Endothelial cell (in vitro differentiated cells): Measurements from ENCODE around the gene MOGAT1. TPM values are rescaled to one million over a fixed set of nuclear protein-coding genes. Genes with fewer than 3 reads are reported as not detected.

ENCODE experiments used
- DNase-seq: peaks from one replicate; pipeline ENCODE4 v3.0.0; 2021; ENCODE audit warnings: low spot score
- H3K27ac Mint-ChIP-seq: one replicate; pipeline ENCODE4 v1.8.0; 2021; ENCODE audit warnings: mixed read lengths, inconsistent platforms; ENCODE audit not compliant: unreplicated experiment
- H3K27me3 Mint-ChIP-seq: one replicate; pipeline ENCODE4 v1.8.0; 2021; ENCODE audit warnings: mild to moderate bottlenecking, moderate library complexity, mixed read lengths, inconsistent platforms; ENCODE audit not compliant: unreplicated experiment
- H3K36me3 Mint-ChIP-seq: one replicate; pipeline ENCODE4 v1.8.0; 2021; ENCODE audit warnings: mild to moderate bottlenecking, low read depth, mixed read lengths, inconsistent platforms; ENCODE audit not compliant: unreplicated experiment
- H3K4me1 Mint-ChIP-seq: one replicate; pipeline ENCODE4 v1.8.0; 2021; ENCODE audit warnings: mild to moderate bottlenecking, mixed read lengths, inconsistent platforms; ENCODE audit not compliant: unreplicated experiment
- H3K4me3 Mint-ChIP-seq: one replicate; pipeline ENCODE4 v1.8.0; 2021; ENCODE audit warnings: mild to moderate bottlenecking, mixed read lengths, inconsistent platforms; ENCODE audit not compliant: unreplicated experiment
- H3K9me3 Mint-ChIP-seq: one replicate; pipeline ENCODE4 v1.8.0; 2021; ENCODE audit warnings: mixed read lengths, inconsistent platforms; ENCODE audit not compliant: unreplicated experiment
- total RNA-seq: library from RNA; stranded (reverse); fragmentation: NEBNext Ultra II Directional; extraction: Animal tissue kit (Norgen Biotek cat#: 25700); gene quantifications from one replicate; pipeline ENCODE4 v1.2.1, GENCODE V29; 2021; ENCODE audit not compliant: unreplicated experiment
- TF ChIP-seq, protein P1 (sequence below): fragments of 200-600 bp; sonication (generic); IDR thresholded peaks from one replicate; pipeline ENCODE4 v1.5.0; 2021; ENCODE audit warnings: antibody characterized with exemption; ENCODE audit not compliant: unreplicated experiment

The MOGAT1 gene
- total RNA-seq, 1 donor from 2014 or later = 0.26 TPM

DNA sequence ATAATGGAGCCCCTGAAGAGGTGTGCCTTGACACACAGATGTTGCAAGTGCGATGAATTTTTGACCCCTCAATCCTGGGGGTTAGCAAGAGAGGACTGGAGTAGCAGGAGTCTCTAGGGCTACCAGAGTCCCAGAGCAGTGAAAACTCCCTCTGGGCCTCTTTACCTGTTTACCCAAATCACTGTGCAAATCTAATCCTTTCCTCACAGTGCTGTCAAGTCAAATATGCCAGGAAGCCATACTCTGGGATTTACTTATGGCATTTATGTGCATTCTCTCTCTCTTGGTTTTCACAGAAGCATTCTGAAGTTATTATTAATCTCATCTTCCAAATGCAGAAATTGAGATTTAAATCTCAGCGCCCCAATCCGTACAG, 62.0 kb downstream of the MOGAT1 start:
- DNase-seq = no peak
- Mint-ChIP-seq H3K27ac (no peak overlapping the region), H3K4me1 (peaks cover 21% of the 10 kb centered on the region), H3K4me3 (no peak overlapping the region), H3K9me3 (no peaks in the 10 kb centered on the region), H3K36me3 (no peaks in the 10 kb centered on the region), H3K27me3 (no peaks in the 10 kb centered on the region)
- TF ChIP-seq, protein P1, sequence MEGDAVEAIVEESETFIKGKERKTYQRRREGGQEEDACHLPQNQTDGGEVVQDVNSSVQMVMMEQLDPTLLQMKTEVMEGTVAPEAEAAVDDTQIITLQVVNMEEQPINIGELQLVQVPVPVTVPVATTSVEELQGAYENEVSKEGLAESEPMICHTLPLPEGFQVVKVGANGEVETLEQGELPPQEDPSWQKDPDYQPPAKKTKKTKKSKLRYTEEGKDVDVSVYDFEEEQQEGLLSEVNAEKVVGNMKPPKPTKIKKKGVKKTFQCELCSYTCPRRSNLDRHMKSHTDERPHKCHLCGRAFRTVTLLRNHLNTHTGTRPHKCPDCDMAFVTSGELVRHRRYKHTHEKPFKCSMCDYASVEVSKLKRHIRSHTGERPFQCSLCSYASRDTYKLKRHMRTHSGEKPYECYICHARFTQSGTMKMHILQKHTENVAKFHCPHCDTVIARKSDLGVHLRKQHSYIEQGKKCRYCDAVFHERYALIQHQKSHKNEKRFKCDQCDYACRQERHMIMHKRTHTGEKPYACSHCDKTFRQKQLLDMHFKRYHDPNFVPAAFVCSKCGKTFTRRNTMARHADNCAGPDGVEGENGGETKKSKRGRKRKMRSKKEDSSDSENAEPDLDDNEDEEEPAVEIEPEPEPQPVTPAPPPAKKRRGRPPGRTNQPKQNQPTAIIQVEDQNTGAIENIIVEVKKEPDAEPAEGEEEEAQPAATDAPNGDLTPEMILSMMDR = no peak

DNA sequence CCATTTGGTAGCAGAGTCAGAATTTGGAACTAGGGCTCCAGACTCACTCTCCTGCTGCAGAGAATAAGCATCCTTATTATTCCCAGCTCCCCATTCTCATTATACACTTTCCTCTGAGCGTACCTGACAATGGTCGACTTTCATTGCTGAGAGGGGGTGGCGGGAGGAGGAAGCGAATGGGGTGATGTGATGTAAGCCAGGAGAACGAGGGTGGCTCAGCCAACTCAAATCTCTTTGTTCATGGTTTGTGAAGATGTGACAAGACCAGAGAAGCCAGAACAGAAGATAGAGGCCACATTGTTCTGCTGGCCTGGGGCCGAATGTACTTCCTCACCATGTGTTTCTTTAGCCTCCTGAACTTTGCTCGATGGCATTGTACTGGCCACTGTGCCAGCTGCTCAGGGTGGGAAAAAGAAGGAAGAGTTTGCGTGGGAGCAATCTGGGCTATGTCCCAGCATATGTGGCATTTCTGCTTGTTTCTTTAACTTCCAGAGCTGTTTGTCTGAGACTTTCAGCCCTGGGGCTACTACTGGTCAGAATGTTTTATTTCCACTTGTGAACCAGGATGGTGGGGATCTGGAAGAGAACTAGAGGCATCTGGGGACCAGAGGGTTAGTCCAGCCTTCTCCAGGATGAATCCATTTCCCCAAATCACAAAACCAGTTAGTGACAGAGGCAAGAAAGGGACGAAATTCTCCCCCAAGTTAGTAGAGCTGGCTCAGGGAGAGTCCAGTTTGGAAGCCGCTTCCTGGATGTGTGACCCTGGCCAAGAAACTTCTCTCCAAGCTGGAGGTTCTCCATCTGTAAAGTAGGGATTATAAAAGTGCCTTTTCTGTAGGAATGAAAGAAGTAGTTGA, 62.6 kb downstream of the MOGAT1 start:
- Mint-ChIP-seq H3K27ac (no peak overlapping the region), H3K4me3 (no peak overlapping the region), H3K27me3 (no peaks in the 10 kb centered on the region), H3K36me3 (no peaks in the 10 kb centered on the region), H3K4me1 (peaks cover 24% of the 10 kb centered on the region), H3K9me3 (no peaks in the 10 kb centered on the region)
- TF ChIP-seq, protein P1 = no peak
- no peak for DNase-seq

DNA sequence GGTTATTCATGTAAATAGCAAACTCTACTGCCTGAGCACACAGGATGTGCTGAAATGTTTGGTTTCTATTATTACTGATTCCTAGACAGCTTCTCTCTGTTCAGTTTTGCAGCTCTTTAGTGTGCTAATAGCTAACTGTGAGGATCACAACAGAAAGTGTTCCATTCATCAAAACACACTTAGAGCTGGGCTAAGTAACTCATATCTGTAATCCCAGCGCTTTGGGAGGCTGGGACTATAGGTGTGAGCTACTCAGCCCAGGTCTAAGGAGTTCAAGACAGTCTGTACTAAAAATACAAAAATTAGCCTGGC, 63.2 kb downstream of the MOGAT1 start:
- H3K27me3 Mint-ChIP-seq = no peaks in the 10 kb centered on the region

DNA sequence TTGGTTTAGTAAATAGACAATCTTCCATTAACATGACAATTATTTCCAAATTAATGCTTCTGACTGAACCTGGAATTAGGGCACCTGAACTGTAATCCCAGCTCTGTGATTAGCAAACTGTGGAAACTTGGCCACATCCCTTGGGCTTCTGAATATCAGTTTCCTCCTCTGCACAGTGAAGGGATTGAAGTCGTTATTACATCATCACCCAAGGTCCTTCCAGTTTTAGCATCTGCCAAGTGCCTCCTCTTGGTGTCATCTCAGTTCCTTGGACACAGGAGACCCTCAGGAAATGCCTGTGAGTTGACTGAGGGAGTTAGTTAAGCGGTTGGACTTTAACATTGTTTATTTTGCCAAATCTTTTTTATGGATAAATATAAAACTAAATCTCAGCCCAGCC, 64.8 kb downstream of the MOGAT1 start:
- Mint-ChIP-seq H3K27ac (no peak overlapping the region), H3K36me3 (no peaks in the 10 kb centered on the region), H3K4me1 (peaks cover 22% of the 10 kb centered on the region), H3K9me3 (no peaks in the 10 kb centered on the region), H3K27me3 (no peaks in the 10 kb centered on the region), H3K4me3 (no peak overlapping the region)
- TF ChIP-seq, protein P1 = no peak
- no peak for DNase-seq

More for the DNA sequence above, 63.2 kb downstream of the MOGAT1 start:
- Mint-ChIP-seq H3K9me3 (no peaks in the 10 kb centered on the region), H3K36me3 (no peaks in the 10 kb centered on the region), H3K4me1 (peaks cover 26% of the 10 kb centered on the region), H3K27ac (no peak overlapping the region), H3K4me3 (no peak overlapping the region)
- DNase-seq = no peak
- TF ChIP-seq, protein P1 = no peak

DNA sequence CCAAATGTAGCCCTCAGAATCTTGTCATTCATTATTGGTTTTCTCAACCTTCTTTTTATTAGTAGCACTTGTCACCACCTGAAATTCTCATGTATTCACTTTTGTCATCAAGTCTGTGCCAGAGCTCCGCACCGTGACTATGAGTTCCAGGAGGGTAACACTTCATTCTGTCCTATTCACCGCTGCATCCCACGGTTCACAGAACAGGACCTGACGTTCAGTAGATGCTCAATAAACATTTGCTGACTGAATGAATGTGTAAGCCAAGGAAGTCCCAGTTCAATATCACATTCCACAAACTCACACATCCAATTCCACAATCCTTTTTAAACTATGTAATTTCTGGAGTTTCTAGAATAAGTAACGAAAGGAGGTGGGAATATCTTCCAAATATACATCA, 65.5 kb downstream of the MOGAT1 start:
- H3K4me3 Mint-ChIP-seq = no peak overlapping the region
- no peaks in the 10 kb centered on the region for H3K9me3 Mint-ChIP-seq
- H3K36me3 Mint-ChIP-seq = no peaks in the 10 kb centered on the region
- no peak overlapping the region for H3K27ac Mint-ChIP-seq
- TF ChIP-seq, protein P1 = no peak
- H3K4me1 Mint-ChIP-seq = peaks cover 22% of the 10 kb centered on the region
- H3K27me3 Mint-ChIP-seq = no peaks in the 10 kb centered on the region
- no peak for DNase-seq
